Bone marrow (tissue), 2 donors: ENCODE measurements around the gene MED25.
A peak's percentile ranks its signal among the peaks of the same experiment; 100 is the strongest.

ENCODE experiments used
- DNase-seq, 2 donors: peaks; one replicate each; lab custom pipeline; 2025; lab: John Stamatoyannopoulos, UW

Gene MED25

GRCh38 chr19:49858088-49858985 lies 40.2 kb downstream of the MED25 start:
- no peak for DNase-seq

GRCh38 chr19:49859682-49860335 lies 41.7 kb downstream of the MED25 start:
- DNase-seq: no peak

GRCh38 chr19:49860336-49861102 lies 42.4 kb downstream of the MED25 start:
- DNase-seq: no peak

- DNase-seq: no peak
Observed at GRCh38 chr19:49861107-49861506, 43.0 kb downstream of the MED25 start.

- DNase-seq: no peak
Observed at GRCh38 chr19:49861541-49862378, 43.7 kb downstream of the MED25 start.

GRCh38 chr19:49862391-49863253 lies 44.5 kb downstream of the MED25 start:
- no peak for DNase-seq

- DNase-seq: no peak
Observed at GRCh38 chr19:49863254-49863934, 45.3 kb downstream of the MED25 start.

- DNase-seq: no peak
Observed at GRCh38 chr19:49863935-49864320, 45.8 kb downstream of the MED25 start.

GRCh38 chr19:49864890-49865289 lies 46.8 kb downstream of the MED25 start:
- no peak for DNase-seq

GRCh38 chr19:49866933-49867782 lies 49.1 kb downstream of the MED25 start, which contains the start of gene PNKP:
TSS of gene PNKP (minus strand) at chr19:49867576. CDS start at chr19:49867204, 372 bp downstream.
- peak; percentile 80 to 94 for DNase-seq

GRCh38 chr19:49869009-49869483 lies 51.0 kb downstream of the MED25 start:
- peak in 1 of 2 donors; percentile 85 for DNase-seq

- DNase-seq: peak; percentile 85 to 99
Observed at GRCh38 chr19:49869484-49870308, 51.6 kb downstream of the MED25 start.

GRCh38 chr19:49870309-49870901 lies 52.3 kb downstream of the MED25 start:
- no peak for DNase-seq

GRCh38 chr19:49871349-49871985 lies 53.4 kb downstream of the MED25 start:
- no peak for DNase-seq

- DNase-seq: no peak
Observed at GRCh38 chr19:49872245-49873128, 54.4 kb downstream of the MED25 start.

- no peak for DNase-seq
Observed at GRCh38 chr19:49873129-49873521, 55.0 kb downstream of the MED25 start.
